Fibroblast of mammary gland (primary cell): Measurements from ENCODE around the gene MSI2.

ENCODE experiments used
- DNase-seq: peaks from one replicate; pipeline ENCODE4 v3.0.0-alpha.2; 2010; ENCODE audit warnings: low read depth
- H3K4me3 ChIP-seq: 2 replicates; pipeline ENCODE4 v1.5.1; 2011; ENCODE audit warnings: low read depth, mild to moderate bottlenecking, low read length, moderate library complexity; ENCODE audit not compliant: control insufficient read depth
- TF ChIP-seq, protein P1 (sequence below): conservative IDR thresholded peaks from 2 replicates; pipeline ENCODE4 v1.5.1; 2011; ENCODE audit warnings: low read depth, low read length, inconsistent platforms; ENCODE audit not compliant: control insufficient read depth, insufficient read depth

MSI2 gene

DNA sequence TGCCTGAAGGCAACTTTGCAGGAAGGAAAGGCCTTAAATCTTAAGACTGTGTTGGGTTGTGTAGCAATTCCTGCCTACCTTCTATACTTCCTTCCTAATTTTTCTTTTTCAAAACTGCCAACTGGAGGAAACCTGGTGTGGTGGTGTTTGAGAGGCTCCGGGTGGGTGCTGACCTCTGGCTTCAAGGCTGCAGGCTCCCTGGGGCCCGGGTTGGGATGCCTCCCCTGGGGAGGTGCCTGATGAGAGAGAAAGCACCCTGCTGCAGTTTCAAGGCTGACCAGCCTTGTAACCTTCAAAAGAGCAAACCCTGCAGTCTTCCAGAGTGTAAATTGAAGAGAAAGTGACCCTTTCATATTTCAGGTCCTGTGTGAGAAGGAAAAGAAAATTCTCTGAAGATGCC lies 55.9 kb downstream of the MSI2 start:
- TF ChIP-seq, protein P1, sequence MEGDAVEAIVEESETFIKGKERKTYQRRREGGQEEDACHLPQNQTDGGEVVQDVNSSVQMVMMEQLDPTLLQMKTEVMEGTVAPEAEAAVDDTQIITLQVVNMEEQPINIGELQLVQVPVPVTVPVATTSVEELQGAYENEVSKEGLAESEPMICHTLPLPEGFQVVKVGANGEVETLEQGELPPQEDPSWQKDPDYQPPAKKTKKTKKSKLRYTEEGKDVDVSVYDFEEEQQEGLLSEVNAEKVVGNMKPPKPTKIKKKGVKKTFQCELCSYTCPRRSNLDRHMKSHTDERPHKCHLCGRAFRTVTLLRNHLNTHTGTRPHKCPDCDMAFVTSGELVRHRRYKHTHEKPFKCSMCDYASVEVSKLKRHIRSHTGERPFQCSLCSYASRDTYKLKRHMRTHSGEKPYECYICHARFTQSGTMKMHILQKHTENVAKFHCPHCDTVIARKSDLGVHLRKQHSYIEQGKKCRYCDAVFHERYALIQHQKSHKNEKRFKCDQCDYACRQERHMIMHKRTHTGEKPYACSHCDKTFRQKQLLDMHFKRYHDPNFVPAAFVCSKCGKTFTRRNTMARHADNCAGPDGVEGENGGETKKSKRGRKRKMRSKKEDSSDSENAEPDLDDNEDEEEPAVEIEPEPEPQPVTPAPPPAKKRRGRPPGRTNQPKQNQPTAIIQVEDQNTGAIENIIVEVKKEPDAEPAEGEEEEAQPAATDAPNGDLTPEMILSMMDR = no peak
- no peak overlapping the region for H3K4me3 ChIP-seq
- no peak for DNase-seq

DNA sequence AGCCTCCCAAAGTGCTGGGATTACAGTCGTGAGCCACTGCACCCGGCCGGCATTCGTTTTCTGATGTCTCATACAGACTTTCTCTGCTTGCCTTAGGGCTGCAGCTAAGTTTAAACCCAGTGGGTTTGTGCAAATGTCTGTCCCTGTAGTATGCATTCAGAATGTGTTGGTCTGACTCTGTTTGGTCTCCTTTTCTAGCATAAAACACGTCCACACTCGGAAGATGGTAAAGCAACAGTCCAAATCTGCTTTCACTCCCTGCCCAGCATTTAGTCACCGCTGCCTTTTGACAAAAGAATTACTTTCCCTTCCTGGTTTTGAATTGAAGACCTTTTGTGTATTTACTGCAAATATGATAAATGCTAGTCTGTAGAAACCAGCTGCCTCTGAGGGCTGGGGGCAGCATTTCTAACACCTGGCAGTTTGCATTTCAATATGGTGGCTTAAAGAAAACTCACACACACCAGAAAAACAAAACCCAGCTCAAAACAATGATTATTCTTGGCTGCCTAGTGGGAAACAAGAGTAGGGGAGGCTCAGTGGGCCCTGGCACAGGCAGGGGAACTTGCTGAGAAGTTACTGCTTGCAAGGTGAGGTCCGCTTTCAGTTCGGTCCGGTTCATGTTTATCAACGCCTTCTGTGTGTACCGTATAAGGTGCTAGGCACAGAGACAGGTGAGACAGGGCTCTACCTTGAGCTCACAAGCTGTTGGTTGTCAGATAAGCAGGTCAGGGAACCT lies 56.9 kb downstream of the MSI2 start:
- DNase-seq = no peak
- H3K4me3 ChIP-seq = no peak overlapping the region
- TF ChIP-seq, protein P1 = no peak

GRCh38 chr17:57315061-57316015 lies 59.0 kb downstream of the MSI2 start:
- TF ChIP-seq, protein P1 = no peak
- H3K4me3 ChIP-seq = no peak overlapping the region
- DNase-seq = no peak

DNA sequence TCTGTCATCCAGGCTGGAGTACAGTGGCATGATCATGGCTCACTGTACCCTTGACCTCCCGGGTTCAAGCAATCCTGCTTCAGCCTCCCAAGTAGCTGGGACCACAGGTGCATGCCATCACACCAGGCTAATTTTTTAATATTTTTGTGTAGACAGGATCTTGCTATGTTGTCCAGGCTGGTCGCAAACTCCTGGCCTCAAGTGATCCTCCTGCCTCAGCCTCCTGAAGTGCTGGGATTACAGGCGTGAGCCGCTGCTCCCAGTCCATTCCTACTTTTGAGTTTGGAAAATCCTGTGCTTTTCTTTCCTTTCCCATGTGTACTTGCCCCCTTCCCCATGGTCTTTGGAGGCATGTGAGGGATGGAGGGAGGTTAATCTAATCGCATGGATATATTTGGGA lies 60.0 kb downstream of the MSI2 start:
- no peak for DNase-seq
- TF ChIP-seq, protein P1 = no peak
- H3K4me3 ChIP-seq = no peak overlapping the region

DNA sequence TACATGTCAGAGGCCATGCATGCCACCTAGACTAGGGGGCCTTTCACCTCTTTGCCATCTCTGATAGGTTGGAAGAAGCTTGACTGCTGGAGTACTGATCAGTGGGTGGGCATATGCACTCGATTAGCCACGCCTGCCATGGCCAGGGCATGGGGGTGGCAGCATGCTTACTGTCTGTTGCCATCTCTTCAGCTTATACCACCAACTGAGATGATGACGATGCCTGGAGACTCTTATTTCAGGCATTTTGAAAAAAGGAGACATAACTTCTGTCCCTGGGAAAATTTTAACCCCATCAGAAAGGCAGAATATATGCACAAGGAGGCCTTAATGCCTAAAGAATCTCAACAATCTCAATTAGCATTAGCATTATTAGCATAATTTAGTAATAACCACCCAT lies 60.8 kb downstream of the MSI2 start:
- H3K4me3 ChIP-seq = no peak overlapping the region
- no peak for DNase-seq
- TF ChIP-seq, protein P1 = no peak

DNA sequence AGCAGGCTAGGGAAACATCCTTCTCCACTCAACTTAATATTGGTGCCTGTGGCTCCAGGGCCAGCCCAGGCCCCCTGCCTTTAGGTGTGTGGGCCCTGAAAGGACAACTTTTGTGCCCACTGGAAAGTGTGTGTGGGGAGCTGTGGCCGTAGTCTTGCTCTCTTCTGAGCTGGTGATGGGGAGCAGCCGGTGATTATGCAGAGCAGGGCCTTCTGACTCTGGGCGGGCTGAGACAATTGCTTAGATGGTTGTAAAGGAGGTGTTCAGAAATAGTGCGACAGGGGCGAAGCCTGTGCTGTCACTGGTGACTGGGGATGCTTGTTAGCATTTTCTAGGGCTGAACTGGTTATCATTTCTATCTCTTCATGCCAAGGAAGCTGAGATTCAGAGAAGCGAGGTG lies 62.6 kb downstream of the MSI2 start:
- no peak for DNase-seq
- TF ChIP-seq, protein P1 = no peak
- H3K4me3 ChIP-seq = no peak overlapping the region
